Suprapubic skin (tissue), 4 donors: Measurements from ENCODE around the gene PLPP1.

Source experiments
- CTCF ChIP-seq, 2 donors: fragments of 200-600 bp in 1 of 2; fragments of 450-650 bp in 1 of 2; sonication (generic) in 1 of 2; IDR thresholded peaks; one replicate each; pipeline ENCODE4 v1.5.1; 2016 to 2019; ENCODE audit warnings: antibody characterized with exemption in 2 of 2, mild to moderate bottlenecking in 1 of 2, moderate library complexity in 1 of 2
- EP300 ChIP-seq: sonication (generic); formaldehyde crosslinking; IDR thresholded peaks from one replicate; pipeline ENCODE4 v1.6.1; 2017; ENCODE audit warnings: antibody characterized with exemption
- POLR2A ChIP-seq, 2 donors: fragments of 450-650 bp; IDR thresholded peaks; one replicate each; pipeline ENCODE4 v1.6.1; 2017; ENCODE audit warnings: antibody characterized with exemption in 2 of 2, mild to moderate bottlenecking in 2 of 2, moderate library complexity in 2 of 2
- POLR2AphosphoS5 ChIP-seq, 3 donors: sonication (generic); formaldehyde crosslinking; IDR thresholded peaks; one replicate each; pipeline ENCODE4 v1.6.1; 2017; ENCODE audit warnings: antibody characterized with exemption in 3 of 3

- TF ChIP-seq CTCF (IDR thresholded peaks at IDR 0.05) = no peak
- no peak for TF ChIP-seq POLR2A (IDR thresholded peaks at IDR 0.05)
- TF ChIP-seq POLR2AphosphoS5 (IDR thresholded peaks at IDR 0.05) = no peak
- TF ChIP-seq EP300 = no peak
Measured at GRCh38 chr5:55392669-55393068, 142.1 kb downstream of the PLPP1 start.
